Lung (tissue), 12 donors: ENCODE data around the gene PCBP3. TPM values are rescaled to one million over a fixed set of nuclear protein-coding genes. Genes with fewer than 3 reads are reported as not detected.
A peak's percentile ranks its signal among the peaks of the same experiment; 100 is the strongest.

ENCODE experiments used
- ATAC-seq: fragments of 200-7000 bp; cut with Tn5 transposase; one replicate; pipeline ENCODE4 v1.9.1; 2020; ENCODE audit warnings: moderate number of reproducible peaks; ENCODE audit not compliant: insufficient read depth, low FRiP score
- DNase-seq, 3 donors: peaks; one replicate each; pipeline ENCODE4 v3.0.0-alpha.2; 2013 to 2017
- H3K27ac ChIP-seq, 2 donors: one replicate each; pipeline ENCODE4 v1.5.1; 2013; ENCODE audit warnings: mild to moderate bottlenecking in 2 of 2, moderate library complexity in 2 of 2, control low read depth in 1 of 2, inconsistent platforms in 1 of 2, low read depth in 1 of 2, low read length in 1 of 2
- H3K27me3 ChIP-seq, 3 donors: one replicate each; pipeline ENCODE4 v1.5.1; 2013; ENCODE audit warnings: low read length in 2 of 3; ENCODE audit not compliant: control insufficient read depth in 3 of 3, insufficient read depth in 3 of 3
- H3K36me3 ChIP-seq, 4 donors: one replicate each; pipeline ENCODE4 v1.5.1; 2013; ENCODE audit warnings: low read length in 4 of 4, mild to moderate bottlenecking in 1 of 4, moderate library complexity in 1 of 4; ENCODE audit not compliant: control insufficient read depth in 4 of 4, insufficient read depth in 4 of 4
- H3K4me1 ChIP-seq, 5 donors: one replicate each; pipeline ENCODE4 v1.5.1; 2013; ENCODE audit warnings: low read length in 5 of 5, mild to moderate bottlenecking in 2 of 5, moderate library complexity in 1 of 5; ENCODE audit not compliant: control insufficient read depth in 5 of 5, insufficient read depth in 5 of 5
- H3K4me3 ChIP-seq: one replicate; pipeline ENCODE4 v1.5.1; 2013; ENCODE audit warnings: mild to moderate bottlenecking, control low read depth, moderate library complexity
- H3K9ac ChIP-seq, 2 donors: one replicate each; pipeline ENCODE4 v1.5.1; 2013; ENCODE audit warnings: low read length in 2 of 2, control low read depth in 1 of 2; ENCODE audit not compliant: insufficient read depth in 1 of 2
- H3K9me3 ChIP-seq, 4 donors: one replicate each; pipeline ENCODE4 v1.5.1; 2013; ENCODE audit warnings: low read length in 3 of 4, mild to moderate bottlenecking in 1 of 4, moderate library complexity in 1 of 4; ENCODE audit not compliant: control insufficient read depth in 4 of 4, insufficient read depth in 3 of 4
- WGBS, 2 donors: extraction: QIAGEN DNeasy Blood & Tissue Kit; methylation state at CpG; one replicate each; pipeline ENCODE4 v1.1.7; 2013; 5-methylcytosine and 5-hydroxymethylcytosine counted together
- polyA plus RNA-seq, 2 donors: library from polyadenylated mRNA; stranded (reverse); fragments of 200-250 nt; gene quantifications; one replicate each; pipeline ENCODE4 v1.2.1, GENCODE V29; 2013
- total RNA-seq, 2 donors: library from RNA; depleted of rRNA in 1 of 2; stranded (reverse); fragments of >200 nt in 1 of 2; gene quantifications; one replicate each; pipeline ENCODE4 v1.2.1, GENCODE V29; 2014 to 2021
- TF ChIP-seq, protein P1 (sequence below): IDR thresholded peaks from 2 replicates; pipeline ENCODE4 v1.5.1; 2012; ENCODE audit warnings: mild to moderate bottlenecking; ENCODE audit errors: control extremely low read depth, extremely low read depth
- donor health status: control.
- donor health status: control.
- donor health status: Bipolar disorder and iron deficiency.
- donor health status: healthy.
- donor health status: DM: yes; HTN: yes; CAD: no.

The PCBP3 gene
- total and polyA plus RNA-seq, 4 donors = 1.6 to 8.2 (median 3.1) TPM

- peaks cover 0 to 19% (median 0%) of the 10 kb centered on the region in 5 donors for H3K4me1 ChIP-seq
- no peak overlapping the region for H3K27ac ChIP-seq
- H3K27me3 ChIP-seq = peaks cover 0 to 6% (median 0%) of the 10 kb centered on the region in 3 donors
- peaks cover 0 to 5% (median 0%) of the 10 kb centered on the region in 4 donors for H3K9me3 ChIP-seq
- TF ChIP-seq, protein P1, sequence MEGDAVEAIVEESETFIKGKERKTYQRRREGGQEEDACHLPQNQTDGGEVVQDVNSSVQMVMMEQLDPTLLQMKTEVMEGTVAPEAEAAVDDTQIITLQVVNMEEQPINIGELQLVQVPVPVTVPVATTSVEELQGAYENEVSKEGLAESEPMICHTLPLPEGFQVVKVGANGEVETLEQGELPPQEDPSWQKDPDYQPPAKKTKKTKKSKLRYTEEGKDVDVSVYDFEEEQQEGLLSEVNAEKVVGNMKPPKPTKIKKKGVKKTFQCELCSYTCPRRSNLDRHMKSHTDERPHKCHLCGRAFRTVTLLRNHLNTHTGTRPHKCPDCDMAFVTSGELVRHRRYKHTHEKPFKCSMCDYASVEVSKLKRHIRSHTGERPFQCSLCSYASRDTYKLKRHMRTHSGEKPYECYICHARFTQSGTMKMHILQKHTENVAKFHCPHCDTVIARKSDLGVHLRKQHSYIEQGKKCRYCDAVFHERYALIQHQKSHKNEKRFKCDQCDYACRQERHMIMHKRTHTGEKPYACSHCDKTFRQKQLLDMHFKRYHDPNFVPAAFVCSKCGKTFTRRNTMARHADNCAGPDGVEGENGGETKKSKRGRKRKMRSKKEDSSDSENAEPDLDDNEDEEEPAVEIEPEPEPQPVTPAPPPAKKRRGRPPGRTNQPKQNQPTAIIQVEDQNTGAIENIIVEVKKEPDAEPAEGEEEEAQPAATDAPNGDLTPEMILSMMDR = no peak
- DNase-seq = peak in 1 of 3 donors; percentile 2
- ATAC-seq = no peak
- H3K36me3 ChIP-seq = no peaks in the 10 kb centered on the region
- WGBS, 2 donors = 68% methylated on average over 9 of the region's 9 CpGs
- H3K9ac ChIP-seq = no peak overlapping the region
- no peak overlapping the region for H3K4me3 ChIP-seq
Observed at GRCh38 chr21:45613881-45614280, 29.6 kb upstream of the PCBP3 start.

DNA sequence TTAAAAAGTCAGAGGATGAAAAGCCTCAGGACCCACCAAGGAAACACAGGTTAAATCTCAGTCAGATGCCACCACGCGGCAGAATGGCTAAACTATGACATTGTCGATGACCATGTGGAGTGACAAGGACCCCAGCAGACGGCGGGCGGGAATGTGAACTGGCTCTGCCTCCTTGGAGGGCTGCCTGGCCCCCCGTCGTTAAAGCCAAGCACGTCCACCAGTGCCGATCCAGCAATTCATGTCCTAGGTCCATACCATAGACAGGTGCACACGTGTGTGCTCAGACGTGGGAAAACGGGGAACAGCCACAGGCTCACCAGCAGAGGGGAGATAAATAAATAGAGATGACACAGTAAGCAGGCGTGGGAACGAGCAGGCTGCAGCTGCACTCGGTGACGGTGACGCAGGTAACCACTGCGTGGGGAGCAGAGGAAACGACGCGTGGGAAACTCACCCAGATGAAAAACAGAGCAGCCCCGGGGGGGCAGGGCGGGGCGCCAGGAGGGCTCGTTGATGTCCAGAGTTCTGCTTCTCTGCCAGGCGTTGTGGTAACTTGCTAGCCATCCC, 28.3 kb upstream of the PCBP3 start:
- ATAC-seq = no peak
- TF ChIP-seq, protein P1 = no peak

DNA sequence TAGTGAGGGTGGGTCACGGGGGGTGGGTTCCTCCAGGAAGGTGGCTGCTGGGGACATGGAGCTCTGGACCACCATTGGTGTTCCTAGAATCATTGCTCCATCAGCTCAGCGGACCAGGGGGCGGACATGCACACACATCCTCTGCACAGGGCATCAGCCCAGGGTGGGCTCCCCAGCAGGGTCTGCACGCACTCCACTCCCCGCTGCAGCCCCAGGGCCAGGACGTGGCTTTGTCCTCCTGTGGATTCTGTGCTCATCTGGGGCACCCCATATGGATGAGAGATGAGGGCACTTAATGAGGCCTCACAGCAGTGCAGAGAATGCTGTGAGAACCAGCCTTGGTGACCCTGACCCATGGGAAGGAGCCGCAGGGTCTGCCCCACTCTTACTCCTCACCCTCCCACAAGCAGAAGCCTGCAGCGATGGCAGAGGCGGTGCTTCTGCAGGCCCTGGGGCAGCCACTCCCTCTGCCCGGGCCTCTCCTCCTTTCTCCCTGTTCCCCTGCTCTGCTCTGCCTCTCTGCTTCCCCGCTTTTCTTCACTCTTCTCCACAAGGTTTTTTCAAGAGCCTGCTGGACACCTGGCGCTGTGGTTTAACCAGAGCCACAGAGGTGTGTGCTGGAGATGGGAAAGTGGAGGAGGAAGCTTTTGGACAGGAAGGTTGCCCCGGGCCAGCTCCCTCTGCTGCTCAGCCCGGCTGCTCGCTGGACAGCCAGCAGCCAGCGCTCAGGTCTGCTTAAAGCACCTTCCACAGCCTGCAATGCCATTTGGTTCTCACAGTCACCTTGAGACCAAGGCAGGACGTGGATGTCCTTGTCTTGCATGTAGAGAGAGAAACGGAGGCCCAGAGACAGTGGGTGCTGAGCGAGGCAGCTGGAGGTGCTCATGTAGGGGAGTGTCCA, 26.3 kb upstream of the PCBP3 start:
- H3K4me1 ChIP-seq = peaks cover 0 to 19% (median 0%) of the 10 kb centered on the region in 5 donors
- ATAC-seq = no peak
- DNase-seq = no peak
- 57 to 58% methylated on average over 19 of the region's 19 CpGs for WGBS, 2 donors
- no peak overlapping the region for H3K27ac ChIP-seq
- H3K9me3 ChIP-seq = peaks cover 0 to 12% (median 0%) of the 10 kb centered on the region in 4 donors
- H3K36me3 ChIP-seq = no peaks in the 10 kb centered on the region
- TF ChIP-seq, protein P1 = no peak
- H3K9ac ChIP-seq = no peak overlapping the region
- H3K27me3 ChIP-seq = no peaks in the 10 kb centered on the region
- H3K4me3 ChIP-seq = no peak overlapping the region

More for the DNA sequence above, 28.3 kb upstream of the PCBP3 start:
- Histone ChIP-seq H3K36me3 (no peaks in the 10 kb centered on the region), H3K4me1 (peaks cover 0 to 19% (median 0%) of the 10 kb centered on the region in 5 donors), H3K27me3 (peaks cover 0 to 6% (median 0%) of the 10 kb centered on the region in 3 donors), H3K4me3 (no peak overlapping the region), H3K9ac (no peak overlapping the region), H3K27ac (no peak overlapping the region), H3K9me3 (peaks cover 0 to 12% (median 0%) of the 10 kb centered on the region in 4 donors)
- WGBS, 2 donors = 45 to 52% methylated on average over 27 of the region's 27 CpGs
- no peak for DNase-seq
